A549 (cell line): ENCODE results near the gene CDK10.

Experiments
- E2F6 ChIP-seq: IDR thresholded peaks from 2 replicates; pipeline ENCODE4 v1.6.1; 2012; ENCODE audit warnings: low read depth, borderline replicate concordance
- RCOR1 ChIP-seq: fragments of 150-350 bp; IDR thresholded peaks from 2 replicates; pipeline ENCODE4 v1.6.1; 2014; ENCODE audit warnings: antibody characterized with exemption, low read length, low read depth
- SREBF2 ChIP-seq: fragments of 450-650 bp; IDR thresholded peaks from 2 replicates; pipeline ENCODE4 v1.6.1; 2014; ENCODE audit warnings: mild to moderate bottlenecking, moderate library complexity
- ZSCAN20 ChIP-seq: fragments of 250-450 bp; sonication (Bioruptor Pico); IDR thresholded peaks from 2 replicates; pipeline ENCODE4 v1.8.0; 2022; ENCODE audit warnings: mild to moderate bottlenecking, moderate library complexity
- TF ChIP-seq, protein P1 (sequence below): fragments of >200 bp; sonication (Bioruptor Twin); formaldehyde crosslinking; IDR thresholded peaks from 3 replicates; pipeline ENCODE4 v1.5.1; 2016

DNA sequence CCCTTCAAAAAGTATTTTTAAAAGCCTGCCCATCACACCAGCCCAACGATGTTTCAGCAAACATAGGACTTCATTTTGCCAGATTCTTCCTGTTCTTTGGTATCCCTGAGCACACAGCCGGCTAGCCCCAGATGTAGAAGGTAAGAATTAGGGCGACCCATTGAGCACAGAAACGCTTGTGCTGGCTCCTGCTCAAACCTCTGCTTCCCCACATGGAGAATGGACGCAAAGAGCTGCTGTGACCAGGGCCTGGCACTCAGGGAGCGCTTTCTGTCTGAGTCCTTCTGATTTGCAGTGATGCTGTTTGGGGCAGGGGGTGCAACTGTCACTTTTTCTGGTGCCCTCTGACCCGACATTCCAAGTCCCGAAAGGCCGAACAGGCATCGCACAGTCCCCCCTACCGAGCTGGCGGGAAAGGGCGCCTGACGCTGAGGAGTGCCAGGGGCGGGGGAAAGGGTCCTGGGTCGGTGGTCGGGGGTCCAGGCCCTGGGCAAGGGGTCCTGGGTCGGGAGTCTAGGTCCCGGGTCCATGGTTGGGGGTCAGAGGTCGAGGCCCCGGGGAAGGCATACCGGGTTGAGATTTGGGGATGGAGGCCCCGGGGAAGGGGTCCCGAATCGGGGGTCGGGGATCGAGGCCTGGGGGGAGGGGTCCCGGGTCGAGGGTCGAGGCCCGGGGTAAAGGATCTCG, 29.9 kb upstream of the CDK10 start:
- TF ChIP-seq SREBF2 (no peak), RCOR1 (no peak), E2F6 (no peak), ZSCAN20 (CRISPR knock-in tag) (no peak)
- TF ChIP-seq, protein P1, sequence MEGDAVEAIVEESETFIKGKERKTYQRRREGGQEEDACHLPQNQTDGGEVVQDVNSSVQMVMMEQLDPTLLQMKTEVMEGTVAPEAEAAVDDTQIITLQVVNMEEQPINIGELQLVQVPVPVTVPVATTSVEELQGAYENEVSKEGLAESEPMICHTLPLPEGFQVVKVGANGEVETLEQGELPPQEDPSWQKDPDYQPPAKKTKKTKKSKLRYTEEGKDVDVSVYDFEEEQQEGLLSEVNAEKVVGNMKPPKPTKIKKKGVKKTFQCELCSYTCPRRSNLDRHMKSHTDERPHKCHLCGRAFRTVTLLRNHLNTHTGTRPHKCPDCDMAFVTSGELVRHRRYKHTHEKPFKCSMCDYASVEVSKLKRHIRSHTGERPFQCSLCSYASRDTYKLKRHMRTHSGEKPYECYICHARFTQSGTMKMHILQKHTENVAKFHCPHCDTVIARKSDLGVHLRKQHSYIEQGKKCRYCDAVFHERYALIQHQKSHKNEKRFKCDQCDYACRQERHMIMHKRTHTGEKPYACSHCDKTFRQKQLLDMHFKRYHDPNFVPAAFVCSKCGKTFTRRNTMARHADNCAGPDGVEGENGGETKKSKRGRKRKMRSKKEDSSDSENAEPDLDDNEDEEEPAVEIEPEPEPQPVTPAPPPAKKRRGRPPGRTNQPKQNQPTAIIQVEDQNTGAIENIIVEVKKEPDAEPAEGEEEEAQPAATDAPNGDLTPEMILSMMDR = no peak
